CD4-positive, alpha-beta memory T cell (primary cell): ENCODE results near the gene CAPZA3. TPM values are rescaled to one million over a fixed set of nuclear protein-coding genes. Genes with fewer than 3 reads are reported as not detected.

Experiments used
- CTCF ChIA-PET: fragments of 350-600 bp; sonication (Branson Sonifier 250); formaldehyde crosslinking; loops from one replicate; lab custom pipeline; 2021; ENCODE audit warnings: inconsistent platforms; ENCODE audit not compliant: partially characterized antibody; lab: Charles Lee
- POLR2A ChIA-PET: fragments of 350-600 bp; sonication (Branson Sonifier 250); formaldehyde crosslinking; loops from one replicate; lab custom pipeline; 2021; ENCODE audit not compliant: partially characterized antibody; lab: Charles Lee
- DNase-seq, 5 donors: peaks; one replicate each; pipeline versions ENCODE4 v3.0.0 to v3.0.0-alpha.2; 2020 to 2022; ENCODE audit warnings: mixed read lengths in 1 of 5
- H3K27ac ChIP-seq: one replicate; pipeline ENCODE4 v1.7.0; 2013; ENCODE audit warnings: low read depth, low read length
- H3K27me3 ChIP-seq: 2 replicates; pipeline ENCODE4 v1.7.0; 2013; ENCODE audit warnings: mild to moderate bottlenecking, low read length, moderate library complexity; ENCODE audit not compliant: insufficient read depth
- H3K36me3 ChIP-seq: 2 replicates; pipeline ENCODE4 v1.7.0; 2013; ENCODE audit warnings: mild to moderate bottlenecking, low read length, moderate library complexity; ENCODE audit not compliant: insufficient read depth
- H3K4me1 ChIP-seq: 2 replicates; pipeline ENCODE4 v1.7.0; 2013; ENCODE audit warnings: mild to moderate bottlenecking, low read length, moderate library complexity; ENCODE audit not compliant: insufficient read depth
- H3K4me3 ChIP-seq, 2 donors: one replicate each; pipeline ENCODE4 v1.7.0; 2013; ENCODE audit warnings: low read length in 2 of 2, mild to moderate bottlenecking in 1 of 2
- H3K9me3 ChIP-seq, 2 donors: one replicate each; pipeline ENCODE4 v1.7.0; 2013; ENCODE audit warnings: low read length in 2 of 2, control low read depth in 1 of 2; ENCODE audit not compliant: control insufficient read depth in 1 of 2
- H3K27ac Mint-ChIP-seq, 7 donors: one replicate each; pipeline ENCODE4 v1.8.0; 2020 to 2021; ENCODE audit warnings: mixed read lengths in 7 of 7, mild to moderate bottlenecking in 6 of 7, inconsistent platforms in 3 of 7, moderate library complexity in 3 of 7
- H3K27me3 Mint-ChIP-seq, 2 donors: one replicate each; pipeline ENCODE4 v1.8.0; 2020 to 2021; ENCODE audit warnings: mixed read lengths in 2 of 2
- H3K36me3 Mint-ChIP-seq, 2 donors: one replicate each; pipeline ENCODE4 v1.8.0; 2020 to 2021; ENCODE audit warnings: mixed read lengths in 2 of 2, inconsistent platforms in 1 of 2, mild to moderate bottlenecking in 1 of 2
- H3K4me1 Mint-ChIP-seq, 4 donors: one replicate each; pipeline ENCODE4 v1.8.0; 2020 to 2021; ENCODE audit warnings: mixed read lengths in 4 of 4, mild to moderate bottlenecking in 1 of 4
- H3K4me3 Mint-ChIP-seq, 8 donors: one replicate each; pipeline ENCODE4 v1.8.0; 2020 to 2021; ENCODE audit warnings: mixed read lengths in 8 of 8, mild to moderate bottlenecking in 7 of 8, moderate library complexity in 6 of 8, inconsistent platforms in 3 of 8
- H3K9me3 Mint-ChIP-seq, 8 donors: one replicate each; pipeline ENCODE4 v1.8.0; 2020 to 2021; ENCODE audit warnings: mixed read lengths in 8 of 8, mild to moderate bottlenecking in 5 of 8, inconsistent platforms in 3 of 8, moderate library complexity in 1 of 8
- intact Hi-C: fragments of 100-400 bp; cut with micrococcal nuclease; formaldehyde crosslinking; loops from one replicate; pipeline ENCODE4 v1.15.1; 2023
- polyA plus RNA-seq, 2 donors: library from polyadenylated mRNA; unstranded; fragments of 300-500 nt; fragmentation: Illumina TruSeq; gene quantifications; one replicate each; pipeline ENCODE4 v1.2.3, GENCODE V29; 2021
- total RNA-seq, 2 experiments: library from RNA; stranded (reverse); gene quantifications; one replicate each; pipeline ENCODE4 v1.2.3, GENCODE V29; 2021

The CAPZA3 gene
- total and polyA plus RNA-seq, 4 experiments from 2014 or later = not detected

DNA sequence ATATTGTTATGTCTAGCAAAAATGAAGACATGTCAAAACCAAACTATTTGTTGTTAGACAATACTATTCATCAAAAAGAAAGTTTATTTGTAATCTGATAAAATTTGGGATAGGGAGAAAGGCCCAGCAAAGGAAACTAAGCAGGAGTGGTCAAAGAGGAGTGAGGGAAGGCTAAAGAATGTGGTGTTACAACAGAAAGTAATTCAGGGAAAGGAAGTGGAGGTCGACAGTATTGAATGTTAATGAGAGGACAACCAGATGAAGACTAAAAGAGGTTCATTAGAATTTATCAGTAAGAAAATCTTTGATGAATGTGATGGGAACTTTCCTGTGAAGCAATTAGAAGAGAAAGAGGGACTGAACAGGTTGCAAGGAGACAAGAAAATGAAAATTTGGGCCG lies 34.0 kb upstream of the CAPZA3 start:
- H3K27me3 ChIP-seq = no peaks in the 10 kb centered on the region
- Mint-ChIP-seq H3K4me1 (no peaks in the 10 kb centered on the region), H3K27me3 (no peaks in the 10 kb centered on the region), H3K9me3 (peaks cover 0 to 15% (median 5%) of the 10 kb centered on the region in 8 donors), H3K27ac (no peak overlapping the region), H3K36me3 (no peaks in the 10 kb centered on the region), H3K4me3 (no peak overlapping the region)
- intact Hi-C loops = no loop called here
- H3K4me3 ChIP-seq = no peak overlapping the region
- DNase-seq = no peak
- peaks cover 0 to 4% of the 10 kb centered on the region in 2 donors for H3K9me3 ChIP-seq
- ChIA-PET POLR2A (no interaction called here), CTCF (no interaction called here)
- no peaks in the 10 kb centered on the region for H3K36me3 ChIP-seq
- no peaks in the 10 kb centered on the region for H3K4me1 ChIP-seq
- no peak overlapping the region for H3K27ac ChIP-seq

DNA sequence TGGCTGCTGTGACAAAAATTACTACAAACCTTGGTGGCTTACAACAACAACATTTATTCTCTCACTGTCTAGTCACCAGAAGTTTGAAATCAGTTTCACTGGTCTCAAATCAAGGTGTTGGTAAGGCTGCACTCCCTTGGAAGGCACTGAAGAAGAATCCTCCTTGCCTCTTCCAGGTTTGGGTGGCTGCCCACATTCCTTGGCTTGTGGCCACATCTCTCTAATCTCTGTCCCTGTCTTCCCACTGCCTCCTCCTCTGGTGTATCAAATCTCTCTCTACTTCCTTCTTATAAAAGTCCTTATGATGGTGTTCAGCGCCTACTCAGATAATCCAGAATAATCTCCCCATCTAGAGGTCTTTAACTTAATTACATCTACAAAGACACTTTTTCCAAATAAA lies 31.1 kb upstream of the CAPZA3 start:
- Histone ChIP-seq H3K9me3 (peaks cover 0 to 4% of the 10 kb centered on the region in 2 donors), H3K4me3 (no peak overlapping the region), H3K36me3 (no peaks in the 10 kb centered on the region), H3K27me3 (no peaks in the 10 kb centered on the region), H3K4me1 (no peaks in the 10 kb centered on the region), H3K27ac (no peak overlapping the region)
- ChIA-PET POLR2A (no interaction called here), CTCF (no interaction called here)
- H3K27me3 Mint-ChIP-seq = no peaks in the 10 kb centered on the region
- H3K4me3 Mint-ChIP-seq = no peak overlapping the region
- intact Hi-C loops = no loop called here
- H3K4me1 Mint-ChIP-seq = no peaks in the 10 kb centered on the region
- DNase-seq = no peak
- H3K9me3 Mint-ChIP-seq = peaks cover 0 to 16% (median 8%) of the 10 kb centered on the region in 8 donors
- H3K27ac Mint-ChIP-seq = no peak overlapping the region
- H3K36me3 Mint-ChIP-seq = no peaks in the 10 kb centered on the region

DNA sequence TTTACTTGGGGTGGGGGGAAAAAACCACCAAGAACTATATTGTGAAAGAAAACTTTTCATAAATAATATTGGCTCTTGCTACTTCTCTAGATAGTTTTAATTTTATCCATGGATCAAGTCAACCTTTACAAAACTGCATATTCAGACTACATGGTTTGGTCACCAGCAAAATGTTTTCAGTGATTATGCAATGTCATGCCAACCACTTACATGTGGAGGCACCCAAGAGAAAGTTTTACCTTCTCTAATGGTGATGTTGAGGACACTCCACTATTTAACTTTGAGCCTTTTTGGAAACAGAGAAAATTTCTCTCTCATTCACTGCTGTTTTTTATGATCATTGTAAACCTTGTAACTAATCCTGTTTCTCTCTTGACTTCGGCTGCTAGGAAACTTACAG lies 21.7 kb upstream of the CAPZA3 start:
- no peak for DNase-seq
- H3K4me3 Mint-ChIP-seq = no peak overlapping the region
- intact Hi-C loops = no loop called here
- H3K4me1 ChIP-seq = no peaks in the 10 kb centered on the region
- no peak overlapping the region for H3K4me3 ChIP-seq
- no peak overlapping the region for H3K27ac Mint-ChIP-seq
- no peaks in the 10 kb centered on the region for H3K27me3 Mint-ChIP-seq
- CTCF ChIA-PET = no interaction called here
- H3K27ac ChIP-seq = no peak overlapping the region
- POLR2A ChIA-PET = no interaction called here
- H3K36me3 ChIP-seq = no peaks in the 10 kb centered on the region
- H3K36me3 Mint-ChIP-seq = no peaks in the 10 kb centered on the region
- H3K9me3 Mint-ChIP-seq = peaks cover 0 to 4% (median 1%) of the 10 kb centered on the region in 8 donors
- no peaks in the 10 kb centered on the region for H3K4me1 Mint-ChIP-seq
- H3K9me3 ChIP-seq = no peaks in the 10 kb centered on the region
- no peaks in the 10 kb centered on the region for H3K27me3 ChIP-seq

DNA sequence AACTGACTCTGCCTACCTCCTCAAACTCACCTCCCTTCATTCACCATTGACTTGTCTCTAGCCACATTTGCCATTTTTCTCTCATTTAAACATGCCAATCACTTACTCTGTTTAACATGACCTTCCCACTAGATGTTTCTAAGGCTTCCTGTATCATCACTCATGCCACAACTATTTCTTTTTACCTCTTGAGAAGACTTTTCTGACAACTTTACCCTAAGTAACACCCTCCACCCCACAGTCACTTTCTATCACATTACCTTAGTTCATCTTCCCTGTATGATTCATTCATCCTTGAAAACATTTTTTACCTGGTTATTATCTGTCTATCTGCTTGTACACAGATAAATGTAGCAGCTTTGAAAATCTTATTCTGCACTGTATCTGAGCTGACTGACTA lies 19.5 kb upstream of the CAPZA3 start:
- Mint-ChIP-seq H3K4me1 (no peaks in the 10 kb centered on the region), H3K27ac (no peak overlapping the region), H3K4me3 (no peak overlapping the region), H3K9me3 (peaks cover 0 to 4% (median 1%) of the 10 kb centered on the region in 8 donors), H3K36me3 (no peaks in the 10 kb centered on the region), H3K27me3 (no peaks in the 10 kb centered on the region)
- intact Hi-C loops = no loop called here
- Histone ChIP-seq H3K9me3 (no peaks in the 10 kb centered on the region), H3K36me3 (no peaks in the 10 kb centered on the region), H3K4me1 (no peaks in the 10 kb centered on the region), H3K4me3 (no peak overlapping the region), H3K27ac (no peak overlapping the region), H3K27me3 (no peaks in the 10 kb centered on the region)
- CTCF ChIA-PET = no interaction called here
- POLR2A ChIA-PET = no interaction called here
- no peak for DNase-seq

DNA sequence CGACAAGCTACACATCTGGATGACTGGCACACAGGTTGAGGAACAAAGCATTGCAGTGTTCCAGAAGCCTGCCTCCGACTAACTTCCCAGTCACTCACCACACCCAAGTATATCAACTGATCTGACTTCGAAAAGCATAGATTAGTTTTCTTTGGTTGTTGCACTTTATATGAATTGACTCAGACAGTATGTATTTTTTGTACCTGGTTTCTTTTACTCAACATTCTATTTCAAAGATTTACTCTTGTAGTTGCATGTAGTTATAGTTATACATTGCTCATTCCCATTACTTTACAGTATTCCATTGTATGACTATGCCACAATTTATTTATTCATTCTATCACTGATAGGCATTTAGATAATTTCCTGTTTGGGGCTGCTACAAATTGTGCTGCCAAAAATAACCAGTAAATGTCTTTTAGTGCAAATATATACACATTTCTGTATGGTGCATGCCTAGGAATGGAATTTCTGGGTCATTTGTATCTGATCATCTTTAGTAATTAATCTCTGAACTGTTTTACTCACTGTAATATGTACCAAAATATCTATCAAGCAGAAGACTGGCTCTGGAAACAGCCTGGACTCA lies 17.9 kb upstream of the CAPZA3 start:
- H3K4me1 ChIP-seq = no peaks in the 10 kb centered on the region
- H3K27me3 ChIP-seq = no peaks in the 10 kb centered on the region
- no peak overlapping the region for H3K27ac ChIP-seq
- H3K9me3 ChIP-seq = no peaks in the 10 kb centered on the region
- no peaks in the 10 kb centered on the region for H3K27me3 Mint-ChIP-seq
- no peaks in the 10 kb centered on the region for H3K36me3 Mint-ChIP-seq
- H3K9me3 Mint-ChIP-seq = peaks cover 0 to 4% (median 2%) of the 10 kb centered on the region in 8 donors
- no peak for DNase-seq
- CTCF ChIA-PET = no interaction called here
- no peak overlapping the region for H3K4me3 Mint-ChIP-seq
- H3K4me3 ChIP-seq = no peak overlapping the region
- H3K4me1 Mint-ChIP-seq = no peaks in the 10 kb centered on the region
- no peak overlapping the region for H3K27ac Mint-ChIP-seq
- intact Hi-C loops = no loop called here
- POLR2A ChIA-PET = no interaction called here
- no peaks in the 10 kb centered on the region for H3K36me3 ChIP-seq

DNA sequence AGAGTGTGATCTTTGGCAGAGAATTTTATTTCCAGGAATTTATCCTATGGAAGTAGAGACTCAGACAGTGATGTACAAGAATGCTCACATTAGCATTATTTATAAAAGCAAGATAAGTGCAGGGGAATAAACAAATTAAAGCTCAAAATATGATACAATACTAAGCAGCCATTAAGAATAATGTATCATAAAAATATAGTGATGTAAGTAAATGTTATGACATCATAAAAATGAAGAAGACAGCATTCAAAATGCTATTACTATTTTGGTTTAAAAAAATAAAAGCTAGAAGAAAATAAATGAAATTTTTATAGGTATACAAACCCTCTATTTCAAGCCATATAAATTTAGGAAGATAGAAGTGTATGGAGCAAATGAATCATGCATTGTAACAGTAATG lies 17.2 kb upstream of the CAPZA3 start:
- no peak for DNase-seq
- intact Hi-C loops = no loop called here
- ChIA-PET CTCF (no interaction called here), POLR2A (no interaction called here)
- Mint-ChIP-seq H3K27ac (no peak overlapping the region), H3K9me3 (peaks cover 0 to 4% (median 2%) of the 10 kb centered on the region in 8 donors), H3K4me3 (no peak overlapping the region), H3K27me3 (no peaks in the 10 kb centered on the region), H3K36me3 (no peaks in the 10 kb centered on the region), H3K4me1 (no peaks in the 10 kb centered on the region)
- no peak overlapping the region for H3K4me3 ChIP-seq
- no peaks in the 10 kb centered on the region for H3K27me3 ChIP-seq
- no peaks in the 10 kb centered on the region for H3K9me3 ChIP-seq
- no peak overlapping the region for H3K27ac ChIP-seq
- H3K4me1 ChIP-seq = no peaks in the 10 kb centered on the region
- H3K36me3 ChIP-seq = no peaks in the 10 kb centered on the region

DNA sequence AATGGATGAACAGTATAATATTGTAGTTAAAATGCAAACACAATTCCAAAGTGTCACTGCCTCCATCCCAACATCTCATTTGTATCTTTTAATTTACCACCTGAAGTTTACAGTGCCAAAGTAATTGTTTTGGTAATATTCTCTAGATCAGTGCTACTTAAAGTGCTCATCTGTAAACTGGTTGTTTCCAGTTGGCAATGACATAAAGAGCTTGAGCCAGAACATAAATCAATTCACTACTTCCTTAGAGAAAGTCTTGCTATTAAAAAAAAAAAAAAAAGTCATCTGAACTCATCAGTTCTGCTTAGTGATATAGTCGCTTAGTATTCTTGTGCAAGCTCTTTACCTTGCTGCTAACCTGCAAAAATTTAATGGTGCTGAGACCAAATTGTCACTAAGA lies 16.5 kb upstream of the CAPZA3 start:
- H3K36me3 ChIP-seq = no peaks in the 10 kb centered on the region
- no peaks in the 10 kb centered on the region for H3K9me3 ChIP-seq
- ChIA-PET CTCF (interaction anchor here (0.7 kb wide), 1 partner anchor 1688 kb away, joined by 3 read pairs; no protein-coding TSS in a partner anchor), POLR2A (no interaction called here)
- Mint-ChIP-seq H3K27ac (no peak overlapping the region), H3K27me3 (no peaks in the 10 kb centered on the region), H3K4me1 (no peaks in the 10 kb centered on the region), H3K4me3 (no peak overlapping the region), H3K9me3 (peaks cover 0 to 4% (median 2%) of the 10 kb centered on the region in 8 donors), H3K36me3 (no peaks in the 10 kb centered on the region)
- H3K4me1 ChIP-seq = no peaks in the 10 kb centered on the region
- no peak overlapping the region for H3K4me3 ChIP-seq
- no peaks in the 10 kb centered on the region for H3K27me3 ChIP-seq
- H3K27ac ChIP-seq = no peak overlapping the region
- intact Hi-C loops = no loop called here
- no peak for DNase-seq

DNA sequence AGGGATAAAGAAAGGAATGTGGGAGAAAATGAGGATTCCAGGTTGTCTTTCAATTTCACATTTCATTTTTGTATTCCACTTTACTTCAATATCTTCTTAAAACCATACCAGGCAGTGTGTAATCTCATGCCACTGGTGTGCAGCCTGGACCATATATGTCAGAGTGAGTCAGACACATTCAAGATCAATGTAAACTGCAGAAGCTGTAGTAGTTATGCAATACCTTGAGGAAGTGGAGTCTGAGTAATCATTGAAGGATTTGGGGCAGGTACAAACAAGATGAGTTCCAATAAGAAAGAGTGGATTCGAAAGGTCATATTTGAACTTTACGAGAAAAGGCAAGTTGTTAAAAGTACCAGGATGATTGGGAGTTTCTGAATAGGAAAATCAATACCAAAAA lies 14.2 kb upstream of the CAPZA3 start:
- H3K4me1 Mint-ChIP-seq = no peaks in the 10 kb centered on the region
- no peaks in the 10 kb centered on the region for H3K27me3 ChIP-seq
- no peak for DNase-seq
- no peaks in the 10 kb centered on the region for H3K36me3 ChIP-seq
- no peak overlapping the region for H3K4me3 Mint-ChIP-seq
- H3K36me3 Mint-ChIP-seq = no peaks in the 10 kb centered on the region
- intact Hi-C loops = no loop called here
- H3K27me3 Mint-ChIP-seq = no peaks in the 10 kb centered on the region
- H3K4me1 ChIP-seq = no peaks in the 10 kb centered on the region
- peaks cover 0 to 3% (median 0%) of the 10 kb centered on the region in 8 donors for H3K9me3 Mint-ChIP-seq
- H3K4me3 ChIP-seq = no peak overlapping the region
- no peak overlapping the region for H3K27ac Mint-ChIP-seq
- no peak overlapping the region for H3K27ac ChIP-seq
- ChIA-PET POLR2A (no interaction called here), CTCF (no interaction called here)
- H3K9me3 ChIP-seq = no peaks in the 10 kb centered on the region
